Body of pancreas (tissue), 4 donors: ENCODE measurements around the gene MFSD6L. TPM values are rescaled to one million over a fixed set of nuclear protein-coding genes. Genes with fewer than 3 reads are reported as not detected.

ENCODE experiments used
- ATAC-seq: fragments of 150-250 bp; one replicate; pipeline ENCODE4 v1.9.1; 2016
- DNase-seq, 4 donors: peaks; one replicate each; pipeline ENCODE4 v3.0.0-alpha.2; 2019
- H3K27ac ChIP-seq, 4 donors: fragments of 200-600 bp; sonication (generic); 1 replicate in 3 of 4; 2 replicates in 1 of 4; pipeline versions ENCODE4 v1.5.1 to v1.6.1; 2016 to 2019; ENCODE audit warnings: mild to moderate bottlenecking in 1 of 4, mixed read lengths in 1 of 4, moderate library complexity in 1 of 4
- H3K27me3 ChIP-seq, 2 donors: fragments of 200-600 bp; sonication (generic); one replicate each; pipeline ENCODE4 v1.6.0; 2016; ENCODE audit warnings: mild to moderate bottlenecking in 1 of 2
- H3K36me3 ChIP-seq, 2 donors: fragments of 200-600 bp; sonication (generic); replicated peaks in 1 of 2; 2 replicates each; pipeline ENCODE4 v1.5.1; 2016; ENCODE audit warnings: low read depth in 2 of 2; ENCODE audit not compliant: insufficient read depth in 1 of 2
- H3K4me1 ChIP-seq: fragments of 200-600 bp; sonication (generic); one replicate; pipeline ENCODE4 v1.6.0; 2016
- H3K4me3 ChIP-seq, 2 donors: fragments of 200-600 bp; sonication (generic); 1 replicate in 1 of 2; 2 replicates in 1 of 2; pipeline ENCODE4 v1.5.1; 2016 to 2019
- H3K9me3 ChIP-seq, 3 donors: fragments of 200-600 bp; sonication (generic); 1 replicate in 2 of 3; 2 replicates in 1 of 3; pipeline ENCODE4 v1.5.1; 2016
- POLR2A ChIP-seq, 3 donors: fragments of 450-650 bp; IDR thresholded peaks; one replicate each; pipeline ENCODE4 v1.6.1; 2016; ENCODE audit warnings: antibody characterized with exemption in 3 of 3, mild to moderate bottlenecking in 2 of 3
- WGBS, 2 donors: methylation state at CpG; one replicate each; pipeline ENCODE4 v1.1.5; 2017; 5-methylcytosine and 5-hydroxymethylcytosine counted together
- intact Hi-C: fragments of 100-400 bp; cut with DNase I; formaldehyde crosslinking; loops from one replicate; pipeline ENCODE4 v1.15.1; 2023
- total RNA-seq, 2 donors: library from RNA; depleted of rRNA; stranded (reverse); fragments of >200 nt; gene quantifications; one replicate each; pipeline ENCODE4 v1.1.0, GENCODE V29; 2016
- TF ChIP-seq, protein P1 (sequence below), 7 experiments: fragments of 450-650 bp in 4 of 7; fragments of 200-600 bp in 3 of 7; sonication (generic) in 3 of 7; IDR thresholded peaks; one replicate each; pipeline ENCODE4 v1.5.1; 2016 to 2019; ENCODE audit warnings: antibody characterized with exemption in 7 of 7

MFSD6L gene
- total RNA-seq, 2 donors from 2014 or later = 3.9 to 8.6 TPM

DNA sequence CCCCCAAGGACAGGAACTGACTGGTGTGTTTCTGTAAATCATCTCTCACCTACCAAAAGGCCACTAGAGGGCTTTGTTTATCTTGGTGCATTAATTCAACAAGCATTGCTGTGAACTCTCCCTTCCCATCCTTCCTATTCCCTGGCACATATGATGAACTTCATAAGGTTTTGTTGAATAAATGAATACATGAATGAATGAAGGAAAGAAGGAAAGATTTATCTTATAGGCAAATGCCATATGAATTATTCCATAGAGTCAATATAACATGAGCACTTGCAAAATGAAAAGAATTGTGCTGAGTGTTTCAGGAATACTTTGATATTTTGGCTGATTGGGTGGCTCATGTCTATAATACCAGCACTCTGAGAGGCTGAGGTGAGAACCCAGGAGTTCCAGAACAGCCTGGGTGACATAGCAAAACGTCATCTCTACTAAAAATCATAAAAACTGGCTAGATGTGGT lies 45.2 kb downstream of the MFSD6L start:
- no peak for ATAC-seq

DNA sequence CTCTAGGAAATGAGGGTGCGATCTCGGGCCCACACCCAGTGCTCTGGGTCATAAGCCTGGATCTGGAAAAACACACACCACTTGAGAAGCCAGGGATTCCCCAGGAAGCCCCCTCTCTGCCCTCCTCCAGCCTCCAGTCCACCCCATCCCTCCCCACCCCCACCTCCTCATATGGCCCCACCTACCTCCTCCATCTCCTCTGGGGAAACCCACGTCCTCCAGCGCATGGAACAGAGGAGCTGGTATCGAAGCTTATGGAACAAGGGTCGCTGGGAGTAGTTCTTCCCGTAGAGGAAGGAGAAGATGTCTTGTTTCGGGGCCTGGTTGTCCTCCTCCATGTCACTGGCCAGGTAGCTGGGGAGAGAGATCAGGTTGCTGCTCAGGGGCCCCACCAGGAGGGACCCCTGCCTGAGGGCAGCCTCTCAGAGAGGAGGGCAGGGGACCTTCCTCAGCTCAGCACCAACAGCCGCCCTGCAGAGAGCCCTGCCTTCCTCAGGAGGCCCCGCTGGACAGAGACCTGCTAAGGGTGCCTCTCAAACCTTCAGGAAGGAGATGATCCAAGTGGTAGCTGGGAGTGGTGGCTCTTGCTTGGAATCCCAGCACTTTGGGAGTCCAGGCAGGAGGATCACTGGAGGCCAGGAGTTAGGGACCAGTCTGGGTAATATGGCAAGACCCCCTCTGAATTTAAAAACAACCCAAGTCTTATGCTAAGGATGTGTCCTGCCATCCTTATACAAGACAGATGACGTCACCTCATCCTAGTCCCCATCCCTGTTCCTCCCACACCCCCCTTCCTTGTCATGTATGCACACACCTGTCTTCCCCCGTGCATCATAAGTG lies 45.8 kb downstream of the MFSD6L start:
- H3K36me3 ChIP-seq = no peaks in the 10 kb centered on the region
- intact Hi-C loops = no loop called here
- H3K27me3 ChIP-seq = no peaks in the 10 kb centered on the region
- 68 to 72% methylated on average over 11 to 12 of the region's 12 CpGs for WGBS, 2 donors
- no peaks in the 10 kb centered on the region for H3K4me1 ChIP-seq
- no peaks in the 10 kb centered on the region for H3K9me3 ChIP-seq
- ATAC-seq (no peak), DNase-seq (no peak)
- H3K4me3 ChIP-seq = no peak overlapping the region
- TF ChIP-seq, protein P1, sequence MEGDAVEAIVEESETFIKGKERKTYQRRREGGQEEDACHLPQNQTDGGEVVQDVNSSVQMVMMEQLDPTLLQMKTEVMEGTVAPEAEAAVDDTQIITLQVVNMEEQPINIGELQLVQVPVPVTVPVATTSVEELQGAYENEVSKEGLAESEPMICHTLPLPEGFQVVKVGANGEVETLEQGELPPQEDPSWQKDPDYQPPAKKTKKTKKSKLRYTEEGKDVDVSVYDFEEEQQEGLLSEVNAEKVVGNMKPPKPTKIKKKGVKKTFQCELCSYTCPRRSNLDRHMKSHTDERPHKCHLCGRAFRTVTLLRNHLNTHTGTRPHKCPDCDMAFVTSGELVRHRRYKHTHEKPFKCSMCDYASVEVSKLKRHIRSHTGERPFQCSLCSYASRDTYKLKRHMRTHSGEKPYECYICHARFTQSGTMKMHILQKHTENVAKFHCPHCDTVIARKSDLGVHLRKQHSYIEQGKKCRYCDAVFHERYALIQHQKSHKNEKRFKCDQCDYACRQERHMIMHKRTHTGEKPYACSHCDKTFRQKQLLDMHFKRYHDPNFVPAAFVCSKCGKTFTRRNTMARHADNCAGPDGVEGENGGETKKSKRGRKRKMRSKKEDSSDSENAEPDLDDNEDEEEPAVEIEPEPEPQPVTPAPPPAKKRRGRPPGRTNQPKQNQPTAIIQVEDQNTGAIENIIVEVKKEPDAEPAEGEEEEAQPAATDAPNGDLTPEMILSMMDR (IDR thresholded peaks at IDR 0.05) = no peak
- TF ChIP-seq POLR2A (IDR thresholded peaks at IDR 0.05) = no peak
- no peak overlapping the region for H3K27ac ChIP-seq

More for the DNA sequence above, 45.2 kb downstream of the MFSD6L start:
- 17 to 24% methylated on average over 1 of the region's 1 CpG for whole genome bisulfite sequencing, 2 donors
- no peaks in the 10 kb centered on the region for H3K36me3 ChIP-seq
- DNase-seq = no peak
- H3K4me1 ChIP-seq = no peaks in the 10 kb centered on the region
- TF ChIP-seq, protein P1 (IDR thresholded peaks at IDR 0.05) = peak in 6 of 7 experiments; percentile 18 to 50 (median 42)
- TF ChIP-seq POLR2A (IDR thresholded peaks at IDR 0.05) = no peak
- intact Hi-C loops = no loop called here
- no peaks in the 10 kb centered on the region for H3K27me3 ChIP-seq
- no peaks in the 10 kb centered on the region for H3K9me3 ChIP-seq
- H3K4me3 ChIP-seq = no peak overlapping the region
- H3K27ac ChIP-seq = no peak overlapping the region

DNA sequence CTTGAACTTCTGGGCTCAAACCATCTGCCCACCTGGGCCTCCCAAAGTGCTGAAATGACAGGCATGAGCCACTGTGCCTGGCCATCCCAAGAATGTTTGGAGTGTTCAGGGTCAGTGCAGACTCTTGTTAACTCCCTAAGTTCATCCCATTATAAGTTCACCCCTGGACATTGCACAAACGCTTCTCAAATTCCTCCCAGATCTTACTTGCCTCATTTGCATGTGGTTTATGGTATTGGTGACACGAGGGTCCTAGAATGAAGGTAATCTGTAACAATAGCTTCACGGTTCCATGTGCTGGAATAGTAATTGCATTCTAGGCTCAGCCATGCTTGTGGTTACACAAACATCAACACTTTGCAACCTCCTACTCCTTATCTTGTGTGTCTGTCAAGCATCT lies 49.5 kb downstream of the MFSD6L start:
- intact Hi-C loops = no loop called here
- Histone ChIP-seq H3K9me3 (no peaks in the 10 kb centered on the region), H3K27ac (no peak overlapping the region), H3K36me3 (no peaks in the 10 kb centered on the region), H3K4me1 (peaks cover 11% of the 10 kb centered on the region), H3K4me3 (no peak overlapping the region), H3K27me3 (no peaks in the 10 kb centered on the region)
- 55 to 58% methylated on average over 3 of the region's 3 CpGs for WGBS, 2 donors
- ATAC-seq (no peak), DNase-seq (no peak)
- no peak for TF ChIP-seq POLR2A (IDR thresholded peaks at IDR 0.05)
- TF ChIP-seq, protein P1 (IDR thresholded peaks at IDR 0.05) = no peak

DNA sequence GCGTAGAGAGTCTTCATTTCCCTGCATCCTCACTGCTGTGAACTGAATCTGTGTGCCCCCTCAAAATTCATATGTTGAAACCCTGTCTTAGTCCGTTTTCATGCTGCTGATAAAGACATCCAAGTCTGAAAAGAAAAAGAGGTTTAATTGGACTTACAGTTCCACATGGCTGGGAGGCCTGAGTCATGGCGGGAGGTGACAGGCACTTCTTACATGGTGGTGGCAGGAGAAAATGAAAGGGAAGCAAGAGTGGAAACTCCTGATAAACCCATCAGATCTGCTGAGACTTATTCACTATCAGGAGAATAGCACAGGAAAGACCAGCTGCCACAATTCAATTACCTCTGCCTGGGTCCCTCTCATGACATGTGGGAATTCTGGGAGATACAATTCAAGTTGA lies 51.4 kb downstream of the MFSD6L start:
- ATAC-seq = no peak
- intact Hi-C loops = no loop called here
- H3K27me3 ChIP-seq = no peaks in the 10 kb centered on the region
- H3K4me3 ChIP-seq = no peak overlapping the region
- H3K27ac ChIP-seq = no peak overlapping the region
- no peaks in the 10 kb centered on the region for H3K9me3 ChIP-seq
- TF ChIP-seq, protein P1 (IDR thresholded peaks at IDR 0.05) = no peak
- no peak for TF ChIP-seq POLR2A (IDR thresholded peaks at IDR 0.05)
- 68 to 74% methylated on average over 3 of the region's 3 CpGs for WGBS, 2 donors
- H3K36me3 ChIP-seq = no peaks in the 10 kb centered on the region
- peaks cover 11% of the 10 kb centered on the region for H3K4me1 ChIP-seq
- no peak for DNase-seq

Other genes starting within 250 kb of the MFSD6L start
- gene MYH10, start 168.6 kb downstream of the MFSD6L start, total RNA-seq = 10 to 100 TPM; 23.3 to 30.3 TPM
- gene CCDC42, start 54.5 kb downstream of the MFSD6L start, total RNA-seq = not detected
- gene SPDYE4, start 40.8 kb downstream of the MFSD6L start, total RNA-seq = not detected
- under 1 TPM in 1 of 2 donors, not detected in 1; 0.66 TPM for gene PIK3R6, start 68.3 kb upstream of the MFSD6L start, total RNA-seq
- 1 to 10 TPM; 4.6 to 4.7 TPM for gene PIK3R5, start 166.3 kb upstream of the MFSD6L start, total RNA-seq
- 1 to 10 TPM; 3.6 to 4.0 TPM for gene NTN1, start 222.1 kb upstream of the MFSD6L start, total RNA-seq